Parathyroid adenoma (tissue), 2 donors: Measurements from ENCODE around the gene GOLGA6L7.

Experiments used
- H2AFZ ChIP-seq: fragments of 300-600 bp; sonication (generic); one replicate; pipeline ENCODE4 v1.7.0; 2017; ENCODE audit warnings: antibody characterized with exemption, mild to moderate bottlenecking
- H3K27ac ChIP-seq: fragments of 300-600 bp; sonication (generic); one replicate; pipeline ENCODE4 v1.7.0; 2017
- H3K27me3 ChIP-seq: fragments of 300-600 bp; sonication (generic); one replicate; pipeline ENCODE4 v1.7.0; 2017; ENCODE audit warnings: low read length; ENCODE audit not compliant: control insufficient read depth, insufficient read depth
- H3K36me3 ChIP-seq: fragments of 300-600 bp; sonication (generic); one replicate; pipeline ENCODE4 v1.7.0; 2017; ENCODE audit warnings: low read length; ENCODE audit not compliant: control insufficient read depth, insufficient read depth
- H3K4me1 ChIP-seq: fragments of 300-600 bp; sonication (generic); one replicate; pipeline ENCODE4 v1.7.0; 2017; ENCODE audit warnings: control low read depth
- H3K4me2 ChIP-seq: fragments of 300-600 bp; sonication (generic); one replicate; pipeline ENCODE4 v1.7.0; 2017; ENCODE audit warnings: low read length
- H3K4me3 ChIP-seq: fragments of 300-600 bp; sonication (generic); one replicate; pipeline ENCODE4 v1.7.0; 2017; ENCODE audit warnings: low read depth, low read length
- H3K79me2 ChIP-seq: fragments of 300-600 bp; sonication (generic); one replicate; pipeline ENCODE4 v1.7.0; 2017; ENCODE audit warnings: control low read depth
- H3K9ac ChIP-seq: fragments of 300-600 bp; sonication (generic); one replicate; pipeline ENCODE4 v1.7.0; 2017; ENCODE audit warnings: mild to moderate bottlenecking
- H3K9me3 ChIP-seq: fragments of 300-600 bp; sonication (generic); one replicate; pipeline ENCODE4 v1.7.0; 2017; ENCODE audit warnings: low read length; ENCODE audit not compliant: control insufficient read depth
- CTCF ChIP-seq: fragments of 300-600 bp; sonication (generic); IDR thresholded peaks from one replicate; pipeline ENCODE4 v1.7.0; 2017; ENCODE audit warnings: antibody characterized with exemption, mild to moderate bottlenecking
- donor health status: primary hyperparathyroidism.

Gene GOLGA6L7

DNA sequence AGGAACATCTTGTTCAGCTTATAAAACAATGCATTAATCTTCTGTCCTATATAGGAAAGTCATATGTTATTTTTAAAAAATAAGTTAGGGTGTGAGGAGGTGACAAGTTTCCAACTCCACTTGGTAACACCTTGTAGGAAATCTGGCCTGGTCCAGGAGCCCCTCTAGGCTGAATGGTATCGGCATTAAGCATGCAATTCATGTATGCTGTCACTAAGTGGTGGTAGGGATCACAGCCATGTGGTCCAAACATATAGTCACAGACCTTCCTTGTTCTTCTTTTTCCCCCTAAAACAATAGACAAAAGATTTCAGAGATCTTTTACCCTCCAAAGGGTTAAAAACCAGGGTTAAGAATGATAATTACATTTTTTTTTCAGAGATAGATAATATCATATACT lies 33.2 kb upstream of the GOLGA6L7 start:
- no peak overlapping the region for H3K4me2 ChIP-seq
- no peak overlapping the region for H3K4me3 ChIP-seq
- no peak overlapping the region for H3K9ac ChIP-seq
- no peak overlapping the region for H3K27ac ChIP-seq
- no peaks in the 10 kb centered on the region for H3K4me1 ChIP-seq
- H3K36me3 ChIP-seq, result no peaks in the 10 kb centered on the region
- H3K9me3 ChIP-seq, result no peaks in the 10 kb centered on the region
- no peaks in the 10 kb centered on the region for H3K27me3 ChIP-seq
- no peaks in the 10 kb centered on the region for H3K79me2 ChIP-seq
- no peak for TF ChIP-seq CTCF
- H2AFZ ChIP-seq, result no peak overlapping the region

GRCh38 chr15:28881170-28881569 lies 32.7 kb upstream of the GOLGA6L7 start:
- H2AFZ ChIP-seq, result peak overlapping the region; percentile 38
- no peaks in the 10 kb centered on the region for H3K36me3 ChIP-seq
- H3K79me2 ChIP-seq, result no peaks in the 10 kb centered on the region
- H3K27ac ChIP-seq, result no peak overlapping the region
- no peaks in the 10 kb centered on the region for H3K4me1 ChIP-seq
- H3K9me3 ChIP-seq, result no peaks in the 10 kb centered on the region
- TF ChIP-seq CTCF, result no peak
- H3K9ac ChIP-seq, result no peak overlapping the region
- H3K27me3 ChIP-seq, result no peaks in the 10 kb centered on the region
- H3K4me3 ChIP-seq, result no peak overlapping the region
- no peak overlapping the region for H3K4me2 ChIP-seq

DNA sequence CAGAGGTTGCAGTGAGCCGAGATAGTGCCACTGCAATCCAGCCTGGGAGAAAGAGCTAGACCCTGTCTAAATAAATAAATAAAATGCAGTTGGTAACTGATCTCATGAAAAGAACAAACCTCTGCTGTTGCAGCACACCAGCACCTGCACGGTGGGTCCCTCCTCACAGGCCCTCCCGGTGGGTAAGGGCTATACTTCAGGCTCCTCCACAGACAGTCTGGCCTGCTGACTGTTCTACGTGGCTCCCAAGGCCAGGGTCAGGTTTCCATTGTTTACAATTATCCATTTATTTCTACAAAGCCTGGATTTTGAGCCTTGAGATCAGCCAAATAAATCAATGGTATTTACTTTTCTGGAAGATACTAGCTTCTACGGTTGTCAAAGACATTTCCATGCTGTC lies 32.2 kb upstream of the GOLGA6L7 start:
- Histone ChIP-seq H3K27me3 (no peaks in the 10 kb centered on the region), H3K79me2 (no peaks in the 10 kb centered on the region), H3K4me1 (no peaks in the 10 kb centered on the region), H3K36me3 (no peaks in the 10 kb centered on the region), H3K27ac (no peak overlapping the region), H3K9me3 (no peaks in the 10 kb centered on the region), H3K4me3 (no peak overlapping the region), H2AFZ (peak overlapping the region; percentile 38), H3K9ac (no peak overlapping the region), H3K4me2 (no peak overlapping the region)
- no peak for TF ChIP-seq CTCF

DNA sequence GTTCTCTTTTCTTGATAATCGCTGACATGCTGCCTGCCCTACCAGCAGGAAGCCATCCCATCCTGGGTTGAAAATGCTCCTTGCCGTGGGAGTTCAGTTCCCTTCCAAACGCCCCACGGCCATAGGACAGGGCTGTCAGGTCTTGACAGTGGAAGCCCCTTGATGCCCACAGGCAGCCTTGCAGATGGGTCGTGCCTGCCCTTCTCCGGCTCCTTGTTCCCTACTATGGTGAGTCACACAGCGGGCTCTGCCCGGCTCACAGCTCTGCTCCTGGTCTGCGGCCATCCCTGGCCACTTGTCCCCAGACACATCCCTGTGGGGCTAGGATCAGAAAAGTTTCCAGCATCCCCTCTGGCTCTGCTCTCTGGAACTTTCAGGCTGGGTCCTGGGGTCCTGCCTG lies 31.1 kb upstream of the GOLGA6L7 start:
- Histone ChIP-seq H3K9ac (no peak overlapping the region), H3K9me3 (no peaks in the 10 kb centered on the region), H3K4me1 (no peaks in the 10 kb centered on the region), H3K4me2 (no peak overlapping the region), H2AFZ (no peak overlapping the region), H3K79me2 (no peaks in the 10 kb centered on the region), H3K27ac (no peak overlapping the region), H3K36me3 (no peaks in the 10 kb centered on the region), H3K27me3 (no peaks in the 10 kb centered on the region), H3K4me3 (no peak overlapping the region)
- no peak for TF ChIP-seq CTCF

- Histone ChIP-seq H3K4me2 (no peak overlapping the region), H3K9me3 (no peaks in the 10 kb centered on the region), H3K9ac (no peak overlapping the region), H3K79me2 (no peaks in the 10 kb centered on the region), H3K27ac (no peak overlapping the region), H3K36me3 (no peaks in the 10 kb centered on the region), H3K4me1 (no peaks in the 10 kb centered on the region), H2AFZ (no peak overlapping the region), H3K4me3 (no peak overlapping the region), H3K27me3 (no peaks in the 10 kb centered on the region)
- no peak for TF ChIP-seq CTCF
Measured at GRCh38 chr15:28878209-28878608, 29.8 kb upstream of the GOLGA6L7 start.
